Stomach (tissue), 9 donors: ENCODE data around the gene TM6SF1. TPM values are rescaled to one million over a fixed set of nuclear protein-coding genes. Genes with fewer than 3 reads are reported as not detected.

ENCODE experiments used
- DNase-seq, 2 donors: peaks; one replicate each; pipeline versions ENCODE4 v3.0.0 to v3.0.0-alpha.2; 2013 to 2019
- H3K27ac ChIP-seq, 5 donors: fragments of 200-600 bp in 4 of 5; sonication (generic) in 4 of 5; one replicate each; pipeline ENCODE4 v1.5.1; 2013 to 2019; ENCODE audit warnings: mild to moderate bottlenecking in 1 of 5, moderate library complexity in 1 of 5
- H3K27me3 ChIP-seq, 3 donors: fragments of 200-600 bp; sonication (generic); one replicate each; pipeline ENCODE4 v1.5.1; 2017 to 2019; ENCODE audit warnings: mixed run types in 1 of 3
- H3K36me3 ChIP-seq, 4 donors: fragments of 200-600 bp; sonication (generic); 1 replicate in 3 of 4; 2 replicates in 1 of 4; pipeline ENCODE4 v1.5.1; 2016 to 2019
- H3K4me1 ChIP-seq, 4 donors: fragments of 200-600 bp; sonication (generic); one replicate each; pipeline ENCODE4 v1.5.1; 2016 to 2019
- H3K4me3 ChIP-seq, 4 donors: fragments of 200-600 bp; sonication (generic) in 3 of 4; one replicate each; pipeline ENCODE4 v1.5.1; 2016 to 2019; ENCODE audit warnings: mild to moderate bottlenecking in 1 of 4
- H3K9me3 ChIP-seq, 4 donors: fragments of 200-600 bp; sonication (generic); one replicate each; pipeline ENCODE4 v1.5.1; 2016 to 2019
- CTCF ChIP-seq, 7 experiments: fragments of 450-650 bp in 4 of 7; fragments of 200-600 bp in 3 of 7; sonication (generic) in 3 of 7; IDR thresholded peaks; one replicate each; pipeline ENCODE4 v1.5.1; 2016 to 2019; ENCODE audit warnings: antibody characterized with exemption in 7 of 7, control low read depth in 2 of 7, mild to moderate bottlenecking in 1 of 7
- EP300 ChIP-seq: sonication (generic); formaldehyde crosslinking; IDR thresholded peaks from one replicate; pipeline ENCODE4 v1.6.1; 2017; ENCODE audit warnings: antibody characterized with exemption
- POLR2A ChIP-seq, 4 donors: fragments of 450-650 bp; IDR thresholded peaks; one replicate each; pipeline ENCODE4 v1.6.1; 2016; ENCODE audit warnings: antibody characterized with exemption in 4 of 4, control low read depth in 2 of 4, mild to moderate bottlenecking in 1 of 4, moderate library complexity in 1 of 4
- POLR2AphosphoS5 ChIP-seq, 3 donors: sonication (generic); formaldehyde crosslinking; IDR thresholded peaks; one replicate each; pipeline ENCODE4 v1.6.1; 2016; ENCODE audit warnings: antibody characterized with exemption in 3 of 3
- WGBS, 5 donors: extraction: QIAGEN DNeasy Blood & Tissue Kit in 3 of 5; methylation state at CpG; one replicate each; pipeline versions ENCODE4 v1.1.5 to v1.1.7; 2013 to 2018; 5-methylcytosine and 5-hydroxymethylcytosine counted together
- intact Hi-C: fragments of 100-400 bp; cut with DNase I; formaldehyde crosslinking; loops from one replicate; pipeline ENCODE4 v1.15.1; 2023; ENCODE audit warnings: low total_unique reads
- polyA plus RNA-seq, 3 donors: library from polyadenylated mRNA; stranded (reverse); fragments of 200-250 nt; gene quantifications; one replicate each; pipeline ENCODE4 v1.2.3, GENCODE V29; 2013
- total RNA-seq, 5 donors: library from RNA; depleted of rRNA; stranded (reverse); fragments of >200 nt; gene quantifications; one replicate each; pipeline versions ENCODE4 v1.1.0 to v1.2.3, GENCODE V29; 2014 to 2016
- donor health status: healthy with polysubstance abuse.
- donor health status: Bipolar disorder and iron deficiency.
- donor health status: healthy.

The TM6SF1 gene
- total and polyA plus RNA-seq, 8 donors = 0.75 to 7.7 (median 2.1) TPM; not detected in 3

GRCh38 chr15:83119968-83120581 is 12.6 kb downstream of the TM6SF1 start:
- DNase-seq = no peak
- Histone ChIP-seq H3K4me1 (no peaks in the 10 kb centered on the region), H3K27ac (no peak overlapping the region), H3K27me3 (no peaks in the 10 kb centered on the region), H3K4me3 (no peak overlapping the region), H3K9me3 (no peaks in the 10 kb centered on the region), H3K36me3 (peaks cover 0 to 17% (median 3%) of the 10 kb centered on the region in 4 donors)
- intact Hi-C loops = no loop called here
- 83 to 92% (median 87%) methylated on average over 7 to 9 of the region's 9 CpGs for WGBS, 5 donors
- TF ChIP-seq POLR2AphosphoS5 (IDR thresholded peaks at IDR 0.05) = no peak
- no peak for TF ChIP-seq POLR2A (IDR thresholded peaks at IDR 0.05)
- TF ChIP-seq EP300 = no peak
- no peak for TF ChIP-seq CTCF (IDR thresholded peaks at IDR 0.05)

- TF ChIP-seq POLR2AphosphoS5 (IDR thresholded peaks at IDR 0.05) (no peak), POLR2A (IDR thresholded peaks at IDR 0.05) (no peak), EP300 (no peak), CTCF (IDR thresholded peaks at IDR 0.05) (no peak)
- Histone ChIP-seq H3K27me3 (no peaks in the 10 kb centered on the region), H3K9me3 (no peaks in the 10 kb centered on the region), H3K27ac (no peak overlapping the region), H3K4me1 (no peaks in the 10 kb centered on the region), H3K4me3 (no peak overlapping the region), H3K36me3 (peaks cover 0 to 5% (median 0%) of the 10 kb centered on the region in 4 donors)
- no peak for DNase-seq
- 73 to 89% (median 85%) methylated on average over 1 of the region's 1 CpG for WGBS, 5 donors
- intact Hi-C loops = no loop called here
Measured at GRCh38 chr15:83123529-83123928, 16.1 kb downstream of the TM6SF1 start.

- no peaks in the 10 kb centered on the region for H3K27me3 ChIP-seq
- no peak overlapping the region for H3K4me3 ChIP-seq
- no peaks in the 10 kb centered on the region for H3K9me3 ChIP-seq
- WGBS, 5 donors = 63 to 75% (median 73%) methylated on average over 3 of the region's 3 CpGs
- no peak overlapping the region for H3K27ac ChIP-seq
- no peak for DNase-seq
- TF ChIP-seq POLR2A (IDR thresholded peaks at IDR 0.05) (no peak), POLR2AphosphoS5 (IDR thresholded peaks at IDR 0.05) (no peak), EP300 (no peak), CTCF (IDR thresholded peaks at IDR 0.05) (no peak)
- intact Hi-C loops = no loop called here
- H3K4me1 ChIP-seq = no peaks in the 10 kb centered on the region
- H3K36me3 ChIP-seq = peaks cover 0 to 28% (median 14%) of the 10 kb centered on the region in 4 donors
Measured at GRCh38 chr15:83127547-83128150, 20.2 kb downstream of the TM6SF1 start.

GRCh38 chr15:83129791-83130190 is 22.3 kb downstream of the TM6SF1 start:
- H3K27me3 ChIP-seq = no peaks in the 10 kb centered on the region
- intact Hi-C loops = no loop called here
- DNase-seq = no peak
- 89 to 100% (median 91%) methylated on average over 2 of the region's 2 CpGs for WGBS, 5 donors
- TF ChIP-seq EP300 = no peak
- TF ChIP-seq POLR2A (IDR thresholded peaks at IDR 0.05) = no peak
- TF ChIP-seq CTCF (IDR thresholded peaks at IDR 0.05) = no peak
- TF ChIP-seq POLR2AphosphoS5 (IDR thresholded peaks at IDR 0.05) = no peak
- no peaks in the 10 kb centered on the region for H3K9me3 ChIP-seq
- peaks cover 0 to 42% (median 17%) of the 10 kb centered on the region in 4 donors for H3K36me3 ChIP-seq
- H3K4me1 ChIP-seq = no peaks in the 10 kb centered on the region
- no peak overlapping the region for H3K27ac ChIP-seq
- no peak overlapping the region for H3K4me3 ChIP-seq
